Medulla oblongata (tissue), 1 donor: ENCODE measurements around the gene CEP97.
"Not testable (repeated sequence)": the region's sequence is repeated elsewhere in the genome, so short reads cannot be mapped to it uniquely, and the experiment has no call there.

ENCODE experiments used
- DNase-seq: peaks from one replicate; pipeline ENCODE4 v3.0.0-alpha.2; 2015; ENCODE audit errors: extremely low spot score

CEP97 gene, protein sequence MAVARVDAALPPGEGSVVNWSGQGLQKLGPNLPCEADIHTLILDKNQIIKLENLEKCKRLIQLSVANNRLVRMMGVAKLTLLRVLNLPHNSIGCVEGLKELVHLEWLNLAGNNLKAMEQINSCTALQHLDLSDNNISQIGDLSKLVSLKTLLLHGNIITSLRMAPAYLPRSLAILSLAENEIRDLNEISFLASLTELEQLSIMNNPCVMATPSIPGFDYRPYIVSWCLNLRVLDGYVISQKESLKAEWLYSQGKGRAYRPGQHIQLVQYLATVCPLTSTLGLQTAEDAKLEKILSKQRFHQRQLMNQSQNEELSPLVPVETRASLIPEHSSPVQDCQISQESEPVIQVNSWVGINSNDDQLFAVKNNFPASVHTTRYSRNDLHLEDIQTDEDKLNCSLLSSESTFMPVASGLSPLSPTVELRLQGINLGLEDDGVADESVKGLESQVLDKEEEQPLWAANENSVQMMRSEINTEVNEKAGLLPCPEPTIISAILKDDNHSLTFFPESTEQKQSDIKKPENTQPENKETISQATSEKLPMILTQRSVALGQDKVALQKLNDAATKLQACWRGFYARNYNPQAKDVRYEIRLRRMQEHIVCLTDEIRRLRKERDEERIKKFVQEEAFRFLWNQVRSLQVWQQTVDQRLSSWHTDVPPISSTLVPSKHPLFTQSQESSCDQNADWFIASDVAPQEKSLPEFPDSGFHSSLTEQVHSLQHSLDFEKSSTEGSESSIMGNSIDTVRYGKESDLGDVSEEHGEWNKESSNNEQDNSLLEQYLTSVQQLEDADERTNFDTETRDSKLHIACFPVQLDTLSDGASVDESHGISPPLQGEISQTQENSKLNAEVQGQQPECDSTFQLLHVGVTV

DNA sequence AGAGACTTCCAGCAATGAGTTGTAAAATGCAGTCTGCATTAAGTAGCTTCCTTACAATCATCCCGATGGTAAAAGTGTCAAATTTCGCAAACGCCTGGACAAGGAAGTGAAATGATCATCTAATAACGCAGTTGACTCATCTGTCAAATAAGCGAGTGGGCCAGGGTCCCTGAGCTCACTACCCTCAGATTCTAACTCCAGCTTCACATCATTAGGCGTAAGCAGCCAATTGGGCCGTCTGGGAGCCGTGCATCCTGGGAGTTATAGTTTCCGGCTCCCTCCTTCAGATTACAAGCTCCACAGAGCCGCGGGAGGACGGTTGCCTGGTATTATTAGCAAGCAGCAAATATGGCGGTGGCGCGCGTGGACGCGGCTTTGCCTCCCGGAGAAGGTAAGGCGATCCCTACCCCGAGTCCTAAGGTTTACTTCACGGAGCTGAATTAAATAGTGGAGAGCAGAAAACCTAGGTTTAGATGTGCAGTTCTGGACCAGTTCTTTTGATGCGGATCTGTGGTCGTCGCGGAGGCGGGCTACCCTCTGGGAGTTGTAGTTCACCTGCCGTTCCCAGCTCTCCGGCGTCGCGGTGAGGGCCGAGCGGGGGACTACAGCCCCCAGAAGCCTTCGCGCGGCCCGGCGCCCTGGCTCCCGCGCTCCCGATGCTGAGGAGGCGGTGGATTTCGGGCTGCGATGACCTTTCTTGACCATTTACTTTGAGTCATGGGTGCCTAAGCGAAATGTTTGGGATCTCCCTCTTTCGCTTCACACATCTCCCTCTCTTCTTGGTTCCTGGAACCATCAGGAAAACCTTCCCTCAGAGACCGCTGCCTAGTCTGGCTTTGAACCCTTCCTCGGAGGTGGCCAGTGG is at the start of gene CEP97:
Gene CEP97 (plus strand): TSS at position 286 of the 865 bp plus-strand sequence. CDS start 63 bp downstream, at position 349.
- DNase-seq: peak; percentile 98

DNA sequence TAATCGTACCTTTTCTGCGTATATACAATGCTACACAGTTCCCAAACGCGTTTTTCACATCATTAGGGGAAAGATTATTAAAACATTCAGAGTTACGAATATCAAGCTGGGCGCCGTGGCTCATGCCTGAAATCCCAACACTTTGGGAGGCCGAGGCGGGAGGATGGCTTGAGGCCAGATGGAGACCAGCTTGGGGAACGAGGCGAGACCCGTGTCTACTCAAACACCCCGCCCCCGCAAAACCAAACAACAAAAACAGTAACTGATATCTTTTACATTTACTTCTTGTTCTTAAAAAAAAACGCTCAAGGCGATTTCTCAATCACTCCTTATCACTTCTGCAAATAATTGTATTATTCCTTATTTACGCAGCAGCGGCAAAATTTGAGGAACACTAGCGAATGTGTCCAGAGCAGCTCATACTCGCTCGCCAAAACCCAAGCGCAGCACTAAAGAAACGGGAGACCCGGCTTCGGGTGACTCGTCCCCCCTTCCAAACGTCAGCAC is 48.7 kb upstream of the CEP97 start:
- no peak for DNase-seq

DNA sequence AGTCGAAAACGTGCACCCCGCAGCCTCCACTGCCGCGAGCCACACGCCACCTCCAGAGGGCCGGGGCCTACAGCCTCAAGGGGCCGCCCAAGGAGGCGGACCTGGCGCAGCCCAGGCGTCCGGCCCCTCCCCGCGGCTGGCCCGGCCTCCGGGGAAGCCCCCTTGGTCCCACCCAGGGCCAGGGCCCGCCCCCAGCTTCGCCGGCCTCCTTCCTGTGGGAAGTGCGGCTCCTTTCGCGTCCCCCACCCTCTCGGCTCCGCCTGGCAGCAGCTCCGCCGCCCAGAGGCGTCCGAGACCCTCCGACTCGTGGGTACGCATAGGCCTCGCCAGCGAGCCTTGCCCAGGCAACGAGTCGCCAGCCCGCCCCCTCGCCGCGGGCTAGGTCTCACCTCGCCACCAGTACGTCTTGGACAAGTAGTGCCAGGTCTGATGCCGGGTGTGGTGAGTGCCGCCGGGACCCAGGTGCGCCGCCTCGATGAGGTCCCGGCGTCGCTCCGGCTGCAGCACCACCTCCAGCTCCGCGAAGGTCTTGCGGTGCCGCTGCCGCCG is 48.1 kb upstream of the CEP97 start:
- peak; percentile 94 for DNase-seq

DNA sequence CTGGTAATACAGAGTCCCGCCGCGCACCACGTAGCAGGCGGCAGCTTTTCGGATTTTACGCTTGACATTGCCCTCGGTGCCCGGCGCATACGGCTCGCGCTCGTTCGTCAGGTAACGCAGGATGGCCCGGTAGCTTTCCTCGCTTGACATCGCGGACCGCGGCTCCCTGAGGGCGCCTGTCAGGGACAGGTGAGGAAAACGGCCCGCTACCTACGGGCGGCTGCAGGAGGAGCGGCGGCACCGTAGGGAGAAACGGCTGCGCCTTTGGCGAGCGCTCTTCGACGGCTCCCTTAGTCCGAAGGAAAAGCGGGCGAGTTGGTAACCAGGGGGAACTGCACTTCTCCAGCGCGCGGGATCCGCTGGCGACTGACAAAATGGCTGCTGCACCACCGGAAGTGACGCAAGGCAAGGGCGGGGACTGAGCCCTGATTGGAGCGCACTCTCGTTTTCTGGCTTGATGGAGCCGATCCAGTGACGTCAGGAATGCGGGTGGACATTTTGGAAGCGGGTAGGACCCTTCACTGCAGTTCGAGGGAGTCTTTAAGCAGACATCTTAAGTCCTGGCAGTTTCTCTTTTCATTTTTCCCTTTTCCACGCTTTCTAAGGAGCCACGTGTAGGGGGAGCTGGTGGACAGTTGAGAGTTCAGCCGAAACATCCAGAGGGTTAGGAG is 47.5 kb upstream of the CEP97 start, which contains the start of gene ZBTB11:
Gene ZBTB11 (minus strand): TSS at position 368 of the 671 bp plus-strand sequence. CDS start 218 bp downstream, at position 150.
- peak; percentile 100 for DNase-seq

DNA sequence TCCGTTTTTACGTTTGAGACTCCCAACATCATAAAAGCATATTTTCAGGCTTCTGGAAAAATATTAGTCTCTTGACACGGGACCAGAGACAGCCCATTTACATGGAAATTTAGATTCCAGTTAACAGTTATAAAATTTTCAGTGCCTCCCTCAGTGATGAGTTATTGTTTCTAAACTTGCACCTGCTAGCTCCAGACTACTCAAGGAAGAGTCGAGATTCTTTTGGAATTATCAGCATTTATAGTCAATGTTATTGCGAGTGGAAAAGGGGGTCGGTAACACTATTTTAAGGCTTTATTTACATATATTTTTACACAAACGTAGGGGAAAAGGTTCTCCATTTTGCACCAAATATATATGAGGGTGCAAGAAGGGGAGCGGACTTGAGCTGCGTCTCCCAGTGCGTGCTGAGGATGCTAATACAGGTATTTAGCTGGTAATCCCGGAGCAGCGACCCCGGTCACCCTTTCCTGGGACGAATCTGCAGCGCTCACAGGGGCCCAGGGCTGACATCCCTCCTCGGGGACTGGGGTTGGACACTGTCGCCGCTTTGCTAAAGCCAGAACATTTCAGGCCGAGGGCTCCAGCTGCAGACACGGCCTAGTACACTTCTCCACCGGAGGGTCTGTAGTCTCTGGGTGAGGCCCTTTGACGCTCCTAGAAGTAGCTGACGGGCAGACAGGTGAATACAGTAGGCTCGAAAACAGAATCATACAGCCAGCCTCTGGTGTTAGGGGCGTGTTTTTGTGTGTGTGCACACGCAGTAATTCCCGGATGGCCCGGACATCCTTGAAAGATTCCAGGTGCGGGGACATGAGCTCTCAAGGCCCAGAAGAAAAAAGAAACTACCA is 46.8 kb upstream of the CEP97 start:
- no peak for DNase-seq

DNA sequence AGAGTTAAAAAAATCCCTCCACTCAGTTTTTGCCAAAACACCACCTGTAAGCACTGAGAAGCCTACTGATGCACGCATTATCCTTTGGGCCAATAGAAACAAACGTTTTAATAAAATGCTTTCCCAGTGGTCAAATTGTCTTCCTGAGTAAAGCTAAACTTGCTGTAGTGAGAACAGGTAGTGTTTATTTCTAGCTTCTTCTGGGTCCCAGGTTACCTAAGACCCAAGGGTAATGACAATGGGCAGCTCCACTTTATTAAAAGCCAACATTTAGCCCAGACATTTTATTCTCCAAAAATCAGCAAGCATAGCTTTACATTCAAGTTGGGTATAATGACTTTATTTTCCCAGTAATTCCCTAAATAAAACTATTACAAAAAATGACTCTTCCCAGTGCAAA is 45.6 kb upstream of the CEP97 start:
- not testable (repeated sequence) for DNase-seq

DNA sequence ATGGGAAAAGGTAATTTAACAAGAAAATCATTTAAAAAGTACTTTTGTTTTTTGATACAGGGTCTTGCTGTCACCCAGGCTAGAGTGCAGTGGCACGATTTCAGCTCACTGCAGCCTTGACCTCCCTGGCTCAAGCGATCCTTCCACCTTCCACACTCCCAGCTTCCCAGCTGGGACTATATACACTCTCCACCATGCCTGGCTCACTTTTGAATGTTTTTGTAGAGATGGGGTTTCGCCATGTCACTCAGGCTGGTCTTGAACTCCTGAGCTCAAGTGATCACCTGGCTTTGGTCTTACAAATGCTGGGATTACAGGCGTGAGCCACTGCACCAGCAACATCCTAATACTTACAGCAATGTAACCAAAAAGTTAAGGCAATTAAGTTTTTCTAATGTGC is 43.9 kb upstream of the CEP97 start:
- no peak for DNase-seq

DNA sequence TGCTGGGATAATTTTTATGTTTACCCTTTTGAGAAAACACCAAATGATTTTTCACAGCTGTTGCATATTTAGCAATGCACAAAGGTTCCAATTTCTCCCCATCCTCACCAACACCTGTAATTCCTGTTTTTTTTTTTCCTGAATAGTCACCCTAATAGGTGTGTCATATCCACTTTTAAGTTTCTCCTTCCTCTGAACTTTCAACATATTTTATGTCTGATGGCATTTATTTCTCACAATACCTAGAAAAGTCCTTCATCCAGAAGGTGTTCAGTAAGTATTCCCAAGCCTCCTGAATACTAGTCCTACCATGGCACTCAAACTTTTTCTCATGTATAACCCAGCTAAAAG is 39.4 kb upstream of the CEP97 start:
- DNase-seq: no peak

DNA sequence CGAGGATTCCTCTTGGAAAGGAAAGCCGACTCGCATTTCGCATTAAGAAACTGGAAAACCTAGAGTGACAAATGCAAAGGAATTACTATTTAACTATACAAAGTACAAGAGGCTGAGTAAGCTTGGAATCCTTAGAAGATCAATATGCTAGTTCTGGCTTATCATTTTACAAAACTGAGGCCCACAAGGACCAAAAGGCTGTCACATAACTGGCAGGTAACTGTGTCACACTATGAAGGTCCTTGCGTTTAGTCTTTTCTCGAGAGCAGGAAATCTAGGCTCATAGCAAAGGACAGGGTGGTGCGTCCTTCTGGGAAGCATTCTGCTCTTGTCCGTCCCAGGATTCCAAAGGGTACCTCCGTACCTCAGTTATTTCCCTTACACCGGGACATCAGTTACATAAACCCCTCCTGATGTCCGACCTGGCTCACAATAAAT is 38.5 kb upstream of the CEP97 start:
- no peak for DNase-seq

DNA sequence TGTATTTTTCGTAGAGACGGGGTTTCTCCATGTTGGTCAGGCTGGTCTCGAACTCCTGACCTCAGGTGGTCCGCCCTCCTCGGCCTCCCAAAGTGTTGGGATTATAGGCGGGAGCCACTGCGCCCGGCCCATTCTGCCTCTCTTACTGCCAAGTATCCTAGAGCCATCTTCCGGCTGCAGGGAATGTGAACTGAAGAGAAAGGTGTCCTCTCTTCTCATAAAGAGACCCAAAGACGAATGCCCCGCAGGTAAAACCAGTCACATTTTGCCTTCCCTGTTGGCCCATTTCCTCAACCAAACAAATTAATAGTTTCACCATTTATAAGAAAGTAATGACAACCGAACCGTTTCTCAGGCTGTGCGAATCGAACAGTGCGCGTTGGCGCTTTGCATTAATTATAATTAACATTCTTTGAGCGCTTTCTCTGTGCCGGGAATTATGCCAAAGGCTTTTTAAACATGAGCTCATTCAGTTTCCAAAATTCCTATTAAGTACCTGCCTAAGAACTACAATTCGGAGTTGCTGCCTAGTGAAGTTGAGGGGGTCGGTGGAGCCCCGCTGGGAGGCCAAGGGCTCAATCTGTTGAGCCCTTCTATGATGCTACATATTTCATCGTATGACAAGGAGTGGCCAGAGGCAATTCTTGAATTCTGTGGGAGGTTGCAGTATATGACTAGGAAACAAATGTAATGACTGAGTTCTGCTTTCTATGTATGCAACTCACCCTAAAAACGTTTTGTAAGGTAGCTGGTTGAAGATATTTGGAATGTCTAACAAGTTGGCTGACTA is 37.1 kb upstream of the CEP97 start:
- peak; percentile 22 for DNase-seq

DNA sequence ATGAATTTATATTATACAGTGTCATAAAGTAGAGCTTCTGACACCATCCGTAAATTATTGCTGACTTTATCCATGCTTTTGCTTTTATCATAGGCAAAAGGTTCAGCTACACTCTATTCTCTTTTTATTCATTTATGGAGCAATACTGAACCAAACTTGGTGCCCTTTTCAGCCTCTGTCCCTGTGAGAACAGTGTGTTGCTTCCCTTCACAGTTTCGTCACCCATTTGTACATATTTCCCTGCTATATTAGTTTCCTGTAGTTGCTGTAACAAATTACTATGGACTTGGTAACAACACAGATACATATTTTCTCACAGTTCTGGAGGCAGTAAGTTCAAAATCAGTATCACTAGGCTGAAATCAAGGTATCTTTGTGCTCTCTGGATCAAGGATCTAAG is 35.1 kb upstream of the CEP97 start:
- DNase-seq: no peak

DNA sequence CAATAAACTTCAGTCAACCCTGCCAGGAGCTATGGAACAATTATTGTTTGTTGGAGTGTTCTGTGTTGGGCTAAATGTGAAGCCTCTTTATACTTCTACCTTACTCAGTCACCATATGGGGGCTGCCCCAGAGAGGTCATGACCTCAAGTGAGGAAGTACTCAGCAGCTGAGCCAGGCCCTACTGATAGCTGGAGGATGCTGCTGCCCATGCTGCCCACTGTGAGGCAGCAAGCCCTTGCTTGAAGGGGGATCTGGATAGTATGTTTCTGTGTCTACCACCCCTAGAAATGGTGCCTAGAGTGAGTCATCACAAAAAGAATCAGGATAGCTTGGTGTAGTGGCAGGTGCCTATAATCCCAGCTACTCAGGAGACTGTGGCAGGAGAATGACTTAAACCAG is 33.4 kb upstream of the CEP97 start:
- no peak for DNase-seq

DNA sequence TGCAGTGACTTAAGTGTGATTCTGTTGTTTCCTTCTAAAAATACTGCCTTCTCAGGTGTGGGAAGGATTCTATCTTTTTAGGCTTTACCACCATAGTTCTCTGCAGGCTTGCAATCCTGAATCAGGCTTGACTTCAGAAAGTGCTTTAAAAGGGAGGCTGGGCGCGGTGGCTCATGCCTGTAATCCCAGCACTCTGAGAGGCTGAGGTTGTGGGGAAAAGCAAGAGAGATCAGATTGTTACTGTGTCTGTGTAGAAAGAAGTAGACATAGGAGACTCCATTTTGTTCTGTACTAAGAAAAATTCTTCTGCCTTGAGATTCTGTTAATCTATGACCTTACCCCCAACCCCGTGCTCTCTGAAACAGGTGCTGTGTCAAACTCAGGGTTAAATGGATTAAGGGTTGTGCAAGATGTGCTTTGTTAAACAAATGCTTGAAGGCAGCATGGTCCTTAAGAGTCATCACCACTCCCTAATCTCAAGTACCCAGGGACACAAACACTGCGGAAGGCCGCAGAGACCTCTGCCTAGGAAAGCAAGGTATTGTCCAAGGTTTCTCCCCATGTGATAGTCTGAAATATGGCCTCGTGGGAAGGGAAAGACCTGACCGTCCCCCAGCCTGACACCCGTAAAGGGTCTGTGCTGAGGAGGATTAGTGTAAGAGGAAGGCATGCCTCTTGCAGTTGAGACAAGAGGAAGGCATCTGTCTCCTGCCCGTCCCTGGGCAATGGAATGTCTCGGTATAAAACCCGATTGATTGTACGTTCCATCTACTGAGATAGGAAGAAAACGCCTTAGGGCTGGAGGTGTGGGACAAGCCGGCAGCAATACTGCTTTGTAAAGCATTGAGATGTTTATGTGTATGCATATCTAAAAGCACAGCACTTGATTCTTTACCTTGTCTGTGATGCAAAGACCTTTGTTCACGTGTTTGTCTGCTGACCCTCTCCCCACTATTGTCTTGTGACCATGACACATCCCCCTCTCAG is 32.4 kb upstream of the CEP97 start:
- not testable (repeated sequence) for DNase-seq

DNA sequence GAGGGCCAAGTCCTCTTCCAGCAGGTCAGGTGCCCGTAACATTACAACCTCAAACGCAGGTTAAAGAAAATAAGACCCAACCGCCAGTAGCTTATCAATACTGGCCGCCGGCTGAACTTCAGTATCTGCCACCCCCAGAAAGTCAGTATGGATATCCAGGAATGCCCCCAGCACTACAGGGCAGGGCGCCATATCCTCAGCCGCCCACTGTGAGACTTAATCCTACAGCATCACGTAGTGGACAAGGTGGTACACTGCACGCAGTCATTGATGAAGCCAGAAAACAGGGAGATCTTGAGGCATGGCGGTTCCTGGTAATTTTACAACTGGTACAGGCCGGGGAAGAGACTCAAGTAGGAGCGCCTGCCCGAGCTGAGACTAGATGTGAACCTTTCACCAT is 30.9 kb upstream of the CEP97 start:
- not testable (repeated sequence) for DNase-seq

DNA sequence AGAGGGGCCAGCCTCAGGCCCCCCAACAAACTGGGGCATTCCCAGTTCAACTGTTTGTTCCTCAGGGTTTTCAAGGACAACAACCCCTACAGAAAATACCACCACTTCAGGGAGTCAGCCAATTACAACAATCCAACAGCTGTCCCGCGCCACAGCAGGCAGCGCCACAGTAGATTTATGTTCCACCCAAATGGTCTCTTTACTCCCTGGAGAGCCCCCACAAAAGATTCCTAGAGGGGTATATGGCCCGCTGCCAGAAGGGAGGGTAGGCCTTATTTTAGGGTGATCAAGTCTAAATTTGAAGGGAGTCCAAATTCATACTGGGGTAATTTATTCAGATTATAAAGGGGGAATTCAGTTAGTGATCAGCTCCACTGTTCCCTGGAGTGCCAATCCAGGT is 29.6 kb upstream of the CEP97 start:
- DNase-seq: not testable (repeated sequence)

DNA sequence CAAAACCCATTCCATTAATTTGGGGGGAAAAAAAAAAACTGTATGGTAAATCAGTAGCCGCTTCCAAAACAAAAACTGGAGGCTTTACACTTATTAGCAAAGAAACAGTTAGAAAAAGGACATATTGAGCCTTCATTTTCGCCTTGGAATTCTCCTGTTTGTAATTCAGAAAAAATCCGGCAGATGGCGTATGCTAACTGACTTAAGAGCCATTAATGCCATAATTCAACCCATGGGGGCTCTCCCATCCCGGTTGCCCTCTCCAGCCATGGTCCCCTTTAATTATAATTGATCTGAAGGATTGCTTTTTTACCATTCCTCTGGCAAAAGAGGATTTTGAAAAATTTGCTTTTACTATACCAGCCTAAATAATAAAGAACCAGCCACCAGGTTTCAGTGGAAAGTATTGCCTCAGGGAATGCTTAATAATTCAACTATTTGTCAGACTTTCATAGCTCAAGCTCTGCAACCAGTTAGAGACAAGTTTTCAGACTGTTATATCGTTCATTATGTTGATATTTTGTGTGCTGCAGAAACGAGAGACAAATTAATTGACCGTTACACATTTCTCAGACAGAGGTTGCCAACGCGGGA is 28.5 kb upstream of the CEP97 start:
- DNase-seq: peak; percentile 89
